ENCODE results near the gene ENG.

Gene ENG

DNA sequence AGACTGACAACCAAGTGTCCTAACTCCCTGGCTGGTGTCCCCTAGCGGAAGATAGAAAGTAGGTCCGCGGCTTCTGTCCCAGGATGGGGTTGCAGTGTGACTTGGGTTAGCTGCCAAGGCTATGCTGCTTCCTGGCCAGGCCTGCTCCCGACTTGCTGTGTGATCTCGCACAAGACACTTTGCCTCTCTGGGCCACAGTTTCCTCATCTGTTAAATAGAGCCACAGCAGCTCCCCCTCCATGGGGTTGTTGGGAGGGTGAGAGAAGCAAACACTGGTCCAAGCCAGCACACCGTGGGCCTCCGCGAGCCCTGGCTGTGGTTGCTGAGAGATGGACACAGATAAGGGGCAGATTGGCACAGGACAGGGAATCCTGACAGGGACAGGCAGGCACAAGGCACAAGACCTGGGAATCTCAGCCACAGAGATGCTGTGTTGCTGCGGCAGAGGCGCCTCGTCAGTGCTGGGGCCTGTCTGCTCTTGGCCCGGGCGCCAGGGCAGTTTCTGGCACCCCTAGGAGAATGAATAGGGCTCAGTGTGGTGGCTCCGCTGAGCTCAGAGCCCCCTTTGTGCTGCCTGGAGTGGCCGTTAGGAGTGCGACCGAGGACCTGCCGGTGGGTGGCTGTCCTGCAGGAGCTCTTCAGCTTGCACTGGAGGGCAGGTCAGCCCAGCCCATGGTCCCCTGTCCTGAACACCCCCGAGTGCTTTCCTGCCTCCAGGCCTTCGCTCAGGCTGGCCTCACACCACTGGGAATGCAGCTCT is 74.2 kb downstream of the ENG start:
- no peak for DNase-seq (ENCODE audit: low spot score)
- no peak overlapping the region for H3K27ac ChIP-seq (ENCODE audit: poor library complexity, severe bottlenecking)

DNA sequence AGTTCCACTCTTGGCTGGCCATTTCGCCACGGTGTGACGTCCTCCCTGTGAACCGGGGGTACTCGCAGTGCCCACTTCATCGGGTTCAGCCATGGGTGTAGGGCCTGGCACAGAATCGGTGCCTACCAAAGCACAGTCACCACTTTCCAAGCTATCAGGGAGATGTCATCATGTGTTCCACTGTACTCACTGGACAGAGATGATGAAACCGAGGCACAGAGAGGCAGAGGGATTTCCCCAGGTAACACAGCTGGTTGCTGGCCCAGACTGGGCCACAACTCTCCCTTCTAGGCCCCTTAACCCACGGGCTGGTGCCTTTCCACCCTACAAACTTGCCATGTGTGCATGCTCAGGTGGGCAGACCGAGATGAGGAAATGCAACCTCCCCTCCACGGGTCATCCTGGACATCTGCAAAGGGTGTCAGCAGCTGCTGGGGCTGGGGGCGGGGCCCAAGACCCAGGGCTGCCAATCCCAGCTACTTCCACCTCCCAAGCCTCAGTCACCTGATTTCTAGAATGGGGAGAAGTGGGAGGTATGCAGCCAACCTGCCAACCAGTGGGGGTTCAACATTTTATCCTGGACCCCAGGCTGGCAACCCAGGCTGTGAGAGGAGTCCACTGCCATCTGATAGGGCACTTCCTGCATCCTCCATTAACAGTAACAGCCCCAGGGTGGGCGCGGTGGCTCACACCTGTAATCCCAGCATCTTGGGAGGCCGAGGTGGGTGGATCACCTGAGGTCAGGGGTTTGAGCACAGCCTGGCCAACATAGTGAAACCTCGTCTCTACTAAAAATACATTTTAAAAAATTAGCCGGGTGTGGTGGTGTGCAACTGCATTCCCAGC is 75.1 kb downstream of the ENG start:
- TF ChIP-seq, protein P1, sequence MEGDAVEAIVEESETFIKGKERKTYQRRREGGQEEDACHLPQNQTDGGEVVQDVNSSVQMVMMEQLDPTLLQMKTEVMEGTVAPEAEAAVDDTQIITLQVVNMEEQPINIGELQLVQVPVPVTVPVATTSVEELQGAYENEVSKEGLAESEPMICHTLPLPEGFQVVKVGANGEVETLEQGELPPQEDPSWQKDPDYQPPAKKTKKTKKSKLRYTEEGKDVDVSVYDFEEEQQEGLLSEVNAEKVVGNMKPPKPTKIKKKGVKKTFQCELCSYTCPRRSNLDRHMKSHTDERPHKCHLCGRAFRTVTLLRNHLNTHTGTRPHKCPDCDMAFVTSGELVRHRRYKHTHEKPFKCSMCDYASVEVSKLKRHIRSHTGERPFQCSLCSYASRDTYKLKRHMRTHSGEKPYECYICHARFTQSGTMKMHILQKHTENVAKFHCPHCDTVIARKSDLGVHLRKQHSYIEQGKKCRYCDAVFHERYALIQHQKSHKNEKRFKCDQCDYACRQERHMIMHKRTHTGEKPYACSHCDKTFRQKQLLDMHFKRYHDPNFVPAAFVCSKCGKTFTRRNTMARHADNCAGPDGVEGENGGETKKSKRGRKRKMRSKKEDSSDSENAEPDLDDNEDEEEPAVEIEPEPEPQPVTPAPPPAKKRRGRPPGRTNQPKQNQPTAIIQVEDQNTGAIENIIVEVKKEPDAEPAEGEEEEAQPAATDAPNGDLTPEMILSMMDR (IDR thresholded peaks at IDR 0.05; ENCODE audit: poor library complexity, severe bottlenecking) = no peak
- H3K9me3 ChIP-seq (ENCODE audit: severe bottlenecking) = no peaks in the 10 kb centered on the region
- no peaks in the 10 kb centered on the region for H3K36me3 ChIP-seq (ENCODE audit: low read depth)
- H3K27ac ChIP-seq (ENCODE audit: poor library complexity, severe bottlenecking) = no peak overlapping the region
- ATAC-seq (ENCODE audit: low read depth) = no peak
- no peaks in the 10 kb centered on the region for H3K4me1 ChIP-seq (ENCODE audit: insufficient read depth, poor library complexity, severe bottlenecking)
- no peak for DNase-seq (ENCODE audit: low spot score)
- H3K27me3 ChIP-seq (ENCODE audit: insufficient read depth, poor library complexity, severe bottlenecking) = no peaks in the 10 kb centered on the region
- no peak overlapping the region for H3K4me3 ChIP-seq (ENCODE audit: severe bottlenecking)

More for the DNA sequence above, 74.2 kb downstream of the ENG start:
- no peaks in the 10 kb centered on the region for H3K9me3 ChIP-seq (ENCODE audit: severe bottlenecking)
- no peak overlapping the region for H3K4me3 ChIP-seq (ENCODE audit: severe bottlenecking)
- H3K36me3 ChIP-seq (ENCODE audit: low read depth) = no peaks in the 10 kb centered on the region
- H3K27me3 ChIP-seq (ENCODE audit: insufficient read depth, poor library complexity, severe bottlenecking) = no peaks in the 10 kb centered on the region
- no peaks in the 10 kb centered on the region for H3K4me1 ChIP-seq (ENCODE audit: insufficient read depth, poor library complexity, severe bottlenecking)
- TF ChIP-seq, protein P1 (IDR thresholded peaks at IDR 0.05; ENCODE audit: poor library complexity, severe bottlenecking) = no peak
- no peak for ATAC-seq (ENCODE audit: low read depth)

DNA sequence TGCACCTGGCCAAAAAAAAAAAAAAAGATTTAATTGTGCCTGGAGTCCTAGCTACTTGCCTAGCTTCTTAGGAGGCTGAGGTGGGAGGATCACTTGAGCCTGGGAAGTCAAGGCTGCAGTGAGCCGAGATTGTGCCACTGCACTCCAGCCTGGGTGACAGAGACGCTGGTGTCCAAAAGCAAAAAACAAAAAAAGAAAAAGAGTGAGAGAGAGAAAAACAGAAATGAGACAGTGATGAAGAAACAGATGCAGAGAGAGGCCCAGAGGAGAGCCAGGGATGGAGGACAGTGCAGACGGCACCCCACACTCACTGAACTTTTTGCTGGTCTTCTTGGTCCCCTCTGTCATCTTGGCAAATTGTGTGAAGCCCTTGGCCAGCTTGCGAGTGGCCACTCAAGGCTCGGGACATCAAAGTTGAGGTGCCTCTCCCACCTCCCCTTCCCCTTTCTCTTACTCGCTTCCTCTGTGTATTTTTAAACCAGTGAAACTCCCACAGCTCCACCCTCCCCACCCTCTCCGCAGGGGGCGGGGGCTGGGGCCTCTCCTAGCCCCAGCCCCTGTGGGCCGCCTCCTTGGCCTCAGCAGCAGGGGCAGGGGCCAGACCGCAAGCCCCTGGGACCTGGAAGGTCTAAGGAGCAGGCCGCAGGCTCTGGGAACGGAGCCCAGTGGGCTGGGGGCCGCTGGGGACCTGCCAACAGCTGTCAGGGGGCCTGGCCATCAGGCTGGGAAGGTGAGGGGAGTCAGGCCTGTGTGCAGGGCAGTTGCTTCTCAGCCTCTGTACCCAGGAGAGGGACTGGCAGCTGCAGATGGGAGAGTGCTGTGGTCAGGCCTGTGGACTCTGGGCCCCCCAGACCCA is 76.0 kb downstream of the ENG start, which contains the start of gene SH2D3C:
Gene SH2D3C, minus strand, starts transcription at position 387 of the 856 bp plus-strand sequence. Its CDS starts 39 bp downstream, at position 348.
- H3K27ac ChIP-seq (ENCODE audit: poor library complexity, severe bottlenecking) = no peak within 1 kb of the TSS
- no peak for ATAC-seq (ENCODE audit: low read depth)

DNA sequence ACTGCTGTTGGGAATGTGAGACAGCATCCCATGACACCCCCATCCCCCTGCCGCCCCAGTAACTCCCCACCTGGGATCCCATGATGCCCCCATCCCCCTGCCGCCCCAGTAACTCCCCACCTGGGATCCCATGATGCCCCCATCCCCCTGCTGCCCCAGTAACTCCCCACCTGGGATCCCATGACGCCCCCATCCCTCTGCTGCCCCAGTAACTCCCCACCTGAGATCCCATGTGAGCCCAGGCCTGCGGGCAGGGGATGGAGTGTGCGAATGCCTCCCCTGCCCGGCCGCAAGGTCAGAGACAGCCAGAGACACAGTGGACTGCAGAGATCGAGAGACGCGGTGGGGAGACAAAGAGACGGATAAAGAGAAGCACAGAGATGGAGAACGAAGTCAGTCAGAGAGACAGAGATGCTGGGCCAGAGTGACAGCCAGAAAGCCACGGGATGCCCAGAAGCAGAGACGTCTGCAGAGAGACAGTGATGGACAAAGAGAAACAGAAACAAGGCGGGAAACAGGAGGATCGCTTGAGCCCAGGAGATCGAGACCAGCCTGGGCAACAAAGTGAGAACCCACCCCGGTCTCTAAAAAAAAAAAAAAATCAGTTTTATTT is 77.0 kb downstream of the ENG start:
- TF ChIP-seq, protein P1 (IDR thresholded peaks at IDR 0.05; ENCODE audit: poor library complexity, severe bottlenecking) = no peak
- H3K4me3 ChIP-seq (ENCODE audit: severe bottlenecking) = no peak overlapping the region

More for the DNA sequence above, 76.0 kb downstream of the ENG start, which contains the start of gene SH2D3C:
- Histone ChIP-seq H3K4me1 (ENCODE audit: insufficient read depth, poor library complexity, severe bottlenecking) (no peaks in the 10 kb centered on the region), H3K36me3 (ENCODE audit: low read depth) (no peaks in the 10 kb centered on the region), H3K9me3 (ENCODE audit: severe bottlenecking) (no peaks in the 10 kb centered on the region), H3K27me3 (ENCODE audit: insufficient read depth, poor library complexity, severe bottlenecking) (no peaks in the 10 kb centered on the region), H3K4me3 (ENCODE audit: severe bottlenecking) (no peak within 1 kb of the TSS)
- DNase-seq (ENCODE audit: low spot score) = no peak
- TF ChIP-seq, protein P1 (IDR thresholded peaks at IDR 0.05; ENCODE audit: poor library complexity, severe bottlenecking) = no peak

More for the DNA sequence above, 77.0 kb downstream of the ENG start:
- no peak for DNase-seq (ENCODE audit: low spot score)
- Histone ChIP-seq H3K27me3 (ENCODE audit: insufficient read depth, poor library complexity, severe bottlenecking) (no peaks in the 10 kb centered on the region), H3K36me3 (ENCODE audit: low read depth) (no peaks in the 10 kb centered on the region), H3K27ac (ENCODE audit: poor library complexity, severe bottlenecking) (no peak overlapping the region), H3K9me3 (ENCODE audit: severe bottlenecking) (no peaks in the 10 kb centered on the region), H3K4me1 (ENCODE audit: insufficient read depth, poor library complexity, severe bottlenecking) (no peaks in the 10 kb centered on the region)
- no peak for ATAC-seq (ENCODE audit: low read depth)
